Testis (tissue), 2 donors: Measurements from ENCODE around the gene NAV3.

Experiments
- POLR2A ChIP-seq: fragments of 450-650 bp; IDR thresholded peaks from one replicate; pipeline ENCODE4 v1.6.1; 2017; ENCODE audit warnings: antibody characterized with exemption, mild to moderate bottlenecking, moderate library complexity
- TF ChIP-seq, protein P1 (sequence below), 3 experiments: fragments of 450-650 bp in 2 of 3; fragments of 200-600 bp in 1 of 3; sonication (generic) in 1 of 3; IDR thresholded peaks; one replicate each; pipeline ENCODE4 v1.5.1; 2016 to 2019; ENCODE audit warnings: antibody characterized with exemption in 3 of 3, mild to moderate bottlenecking in 2 of 3, moderate library complexity in 1 of 3

DNA sequence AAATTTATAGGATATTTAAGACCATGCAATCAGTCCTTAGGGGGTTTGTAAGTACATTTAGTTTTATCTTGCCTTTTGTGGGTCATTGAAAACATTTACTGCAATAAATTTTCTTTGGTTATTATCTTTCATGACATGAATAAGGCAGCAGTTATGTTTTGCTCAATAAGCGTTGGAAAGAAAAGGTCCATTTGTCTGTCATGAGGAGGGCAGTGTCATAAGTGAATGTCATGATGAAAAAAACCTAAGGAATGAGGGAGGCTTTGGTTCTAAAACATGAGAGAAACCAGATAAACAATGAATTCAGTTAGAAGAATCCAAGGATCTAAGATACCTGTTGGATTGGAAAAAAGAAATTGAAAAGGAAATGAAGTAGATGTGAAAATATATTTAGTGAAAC lies 209.4 kb downstream of the NAV3 start:
- TF ChIP-seq POLR2A, result no peak
- TF ChIP-seq, protein P1, sequence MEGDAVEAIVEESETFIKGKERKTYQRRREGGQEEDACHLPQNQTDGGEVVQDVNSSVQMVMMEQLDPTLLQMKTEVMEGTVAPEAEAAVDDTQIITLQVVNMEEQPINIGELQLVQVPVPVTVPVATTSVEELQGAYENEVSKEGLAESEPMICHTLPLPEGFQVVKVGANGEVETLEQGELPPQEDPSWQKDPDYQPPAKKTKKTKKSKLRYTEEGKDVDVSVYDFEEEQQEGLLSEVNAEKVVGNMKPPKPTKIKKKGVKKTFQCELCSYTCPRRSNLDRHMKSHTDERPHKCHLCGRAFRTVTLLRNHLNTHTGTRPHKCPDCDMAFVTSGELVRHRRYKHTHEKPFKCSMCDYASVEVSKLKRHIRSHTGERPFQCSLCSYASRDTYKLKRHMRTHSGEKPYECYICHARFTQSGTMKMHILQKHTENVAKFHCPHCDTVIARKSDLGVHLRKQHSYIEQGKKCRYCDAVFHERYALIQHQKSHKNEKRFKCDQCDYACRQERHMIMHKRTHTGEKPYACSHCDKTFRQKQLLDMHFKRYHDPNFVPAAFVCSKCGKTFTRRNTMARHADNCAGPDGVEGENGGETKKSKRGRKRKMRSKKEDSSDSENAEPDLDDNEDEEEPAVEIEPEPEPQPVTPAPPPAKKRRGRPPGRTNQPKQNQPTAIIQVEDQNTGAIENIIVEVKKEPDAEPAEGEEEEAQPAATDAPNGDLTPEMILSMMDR (IDR thresholded peaks at IDR 0.05), result no peak
